ENCODE data around the gene ROBO1.

- TF ChIP-seq EZH2 (IDR thresholded peaks at IDR 0.05) (no peak), POLR2AphosphoS5 (IDR thresholded peaks at IDR 0.05; ENCODE audit: borderline replicate concordance, low read depth, low read length) (no peak)
Measured at GRCh38 chr3:78718707-78719106, 1049.1 kb downstream of the ROBO1 start.

All from SK-N-MC (cell line).